T-helper 2 cell treated with Interferon-gamma antibody and Interleukin-4, amounts not matched to agents 100 ng/mL and 5 ng/mL, for 36 hours (primary cell): ENCODE data around the gene TBC1D22A. TPM values are rescaled to one million over a fixed set of nuclear protein-coding genes. Genes with fewer than 3 reads are reported as not detected.
"Not testable (repeated sequence)": the region's sequence is repeated elsewhere in the genome, so short reads cannot be mapped to it uniquely, and the experiment has no call there.

ENCODE experiments used
- intact Hi-C: fragments of 100-400 bp; cut with micrococcal nuclease; formaldehyde crosslinking; loops from one replicate; pipeline ENCODE4 v1.15.1; 2023
- total RNA-seq: library from RNA; stranded (reverse); gene quantifications from 2 replicates; pipeline ENCODE4 v1.2.3, GENCODE V29; 2022

Gene TBC1D22A
- 32.5 and 32.8 TPM in 2 replicates for total RNA-seq

- intact Hi-C loops = loop anchor here (1.0 kb wide), 2 partner anchors 24 to 29 kb away; partner anchors contain the start of gene CERK
Observed at GRCh38 chr22:46762238-46763050, at the start of gene TBC1D22A. TSS of gene TBC1D22A (plus strand) at chr22:46762650. CDS start at chr22:46762787, 137 bp downstream.

GRCh38 chr22:46714550-46714949 lies 47.9 kb upstream of the TBC1D22A start:
- intact Hi-C loops = no loop called here

- intact Hi-C loops = no loop called here
Observed at GRCh38 chr22:46719921-46720320, 42.5 kb upstream of the TBC1D22A start.

GRCh38 chr22:46721501-46722085 lies 40.9 kb upstream of the TBC1D22A start:
- intact Hi-C loops = no loop called here

- intact Hi-C loops = no loop called here
Observed at GRCh38 chr22:46723882-46724281, 38.6 kb upstream of the TBC1D22A start.

- intact Hi-C loops = no loop called here
Observed at GRCh38 chr22:46725096-46725495, 37.4 kb upstream of the TBC1D22A start.

GRCh38 chr22:46726066-46726985 lies 36.1 kb upstream of the TBC1D22A start:
- intact Hi-C loops = no loop called here

- intact Hi-C loops = no loop called here
Observed at GRCh38 chr22:46726986-46727317, 35.5 kb upstream of the TBC1D22A start.

- intact Hi-C loops = no loop called here
Observed at GRCh38 chr22:46727813-46728364, 34.6 kb upstream of the TBC1D22A start.

GRCh38 chr22:46728470-46728869 lies 34.0 kb upstream of the TBC1D22A start:
- intact Hi-C loops = no loop called here

GRCh38 chr22:46730568-46731245 lies 31.7 kb upstream of the TBC1D22A start:
- intact Hi-C loops = no loop called here

GRCh38 chr22:46731246-46732040 lies 31.0 kb upstream of the TBC1D22A start:
- intact Hi-C loops = no loop called here

- intact Hi-C loops = no loop called here
Observed at GRCh38 chr22:46732041-46732379, 30.4 kb upstream of the TBC1D22A start.

- intact Hi-C loops = no loop called here
Observed at GRCh38 chr22:46732513-46732912, 29.9 kb upstream of the TBC1D22A start.

GRCh38 chr22:46734213-46734722 lies 28.2 kb upstream of the TBC1D22A start:
- intact Hi-C loops = not testable (repeated sequence)

GRCh38 chr22:46734830-46735453 lies 27.5 kb upstream of the TBC1D22A start:
- intact Hi-C loops = loop anchor here (5.0 kb wide), 1 partner anchor 123 kb away; no protein-coding TSS in a partner anchor

GRCh38 chr22:46735747-46736608 lies 26.5 kb upstream of the TBC1D22A start:
- intact Hi-C loops = loop anchor here (5.0 kb wide), 1 partner anchor 124 kb away; no protein-coding TSS in a partner anchor

GRCh38 chr22:46736705-46737104 lies 25.7 kb upstream of the TBC1D22A start:
- intact Hi-C loops = loop anchor here (5.0 kb wide), 1 partner anchor 124 kb away; no protein-coding TSS in a partner anchor
